Measurements from ENCODE around the gene ASCC1.
"Not testable (repeated sequence)": the region's sequence is repeated elsewhere in the genome, so short reads cannot be mapped to it uniquely, and the experiment has no call there.

DNA sequence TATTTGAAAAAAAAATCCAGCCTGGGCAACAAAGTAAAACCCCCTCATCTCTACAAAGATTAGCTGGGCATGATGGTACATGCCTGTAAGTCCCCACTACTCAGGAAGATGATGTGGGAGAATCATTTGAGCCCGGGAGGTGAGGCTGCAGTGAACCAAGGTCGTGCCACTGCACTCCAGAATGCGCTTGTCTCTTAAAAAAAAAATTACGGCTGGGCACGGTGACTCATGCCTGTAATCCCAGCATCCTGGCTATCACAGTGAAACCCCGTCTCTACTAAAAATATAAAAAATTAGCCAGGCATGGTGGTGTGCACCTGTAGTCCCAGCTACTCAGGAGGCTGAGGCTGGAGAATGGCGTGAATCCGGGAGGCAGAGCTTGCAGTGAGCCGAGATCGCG is 4.7 kb downstream of the ASCC1 start:
- TF ChIP-seq, protein P1, sequence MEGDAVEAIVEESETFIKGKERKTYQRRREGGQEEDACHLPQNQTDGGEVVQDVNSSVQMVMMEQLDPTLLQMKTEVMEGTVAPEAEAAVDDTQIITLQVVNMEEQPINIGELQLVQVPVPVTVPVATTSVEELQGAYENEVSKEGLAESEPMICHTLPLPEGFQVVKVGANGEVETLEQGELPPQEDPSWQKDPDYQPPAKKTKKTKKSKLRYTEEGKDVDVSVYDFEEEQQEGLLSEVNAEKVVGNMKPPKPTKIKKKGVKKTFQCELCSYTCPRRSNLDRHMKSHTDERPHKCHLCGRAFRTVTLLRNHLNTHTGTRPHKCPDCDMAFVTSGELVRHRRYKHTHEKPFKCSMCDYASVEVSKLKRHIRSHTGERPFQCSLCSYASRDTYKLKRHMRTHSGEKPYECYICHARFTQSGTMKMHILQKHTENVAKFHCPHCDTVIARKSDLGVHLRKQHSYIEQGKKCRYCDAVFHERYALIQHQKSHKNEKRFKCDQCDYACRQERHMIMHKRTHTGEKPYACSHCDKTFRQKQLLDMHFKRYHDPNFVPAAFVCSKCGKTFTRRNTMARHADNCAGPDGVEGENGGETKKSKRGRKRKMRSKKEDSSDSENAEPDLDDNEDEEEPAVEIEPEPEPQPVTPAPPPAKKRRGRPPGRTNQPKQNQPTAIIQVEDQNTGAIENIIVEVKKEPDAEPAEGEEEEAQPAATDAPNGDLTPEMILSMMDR (IDR thresholded peaks at IDR 0.05; ENCODE audit: insufficient read depth, low read depth, low read length) = not testable (repeated sequence)
- not testable (repeated sequence) for TF ChIP-seq EZH2 (IDR thresholded peaks at IDR 0.05; ENCODE audit: insufficient read depth, low read length)
